Choroid plexus epithelial cell (primary cell): Measurements from ENCODE around the gene NEU4.
A peak's percentile ranks its signal among the peaks of the same experiment; 100 is the strongest.

Experiments used
- DNase-seq: peaks from one replicate; pipeline ENCODE4 v3.0.0-alpha.2; 2010; ENCODE audit warnings: low read depth
- H3K4me3 ChIP-seq: 2 replicates; pipeline ENCODE4 v1.5.1; 2011; ENCODE audit warnings: low read depth, mild to moderate bottlenecking, control low read depth, low read length, moderate library complexity
- TF ChIP-seq, protein P1 (sequence below): conservative IDR thresholded peaks from 2 replicates; pipeline ENCODE4 v1.5.1; 2011; ENCODE audit warnings: low read depth, mild to moderate bottlenecking, control low read depth, inconsistent platforms, low read length, moderate library complexity

Gene NEU4

DNA sequence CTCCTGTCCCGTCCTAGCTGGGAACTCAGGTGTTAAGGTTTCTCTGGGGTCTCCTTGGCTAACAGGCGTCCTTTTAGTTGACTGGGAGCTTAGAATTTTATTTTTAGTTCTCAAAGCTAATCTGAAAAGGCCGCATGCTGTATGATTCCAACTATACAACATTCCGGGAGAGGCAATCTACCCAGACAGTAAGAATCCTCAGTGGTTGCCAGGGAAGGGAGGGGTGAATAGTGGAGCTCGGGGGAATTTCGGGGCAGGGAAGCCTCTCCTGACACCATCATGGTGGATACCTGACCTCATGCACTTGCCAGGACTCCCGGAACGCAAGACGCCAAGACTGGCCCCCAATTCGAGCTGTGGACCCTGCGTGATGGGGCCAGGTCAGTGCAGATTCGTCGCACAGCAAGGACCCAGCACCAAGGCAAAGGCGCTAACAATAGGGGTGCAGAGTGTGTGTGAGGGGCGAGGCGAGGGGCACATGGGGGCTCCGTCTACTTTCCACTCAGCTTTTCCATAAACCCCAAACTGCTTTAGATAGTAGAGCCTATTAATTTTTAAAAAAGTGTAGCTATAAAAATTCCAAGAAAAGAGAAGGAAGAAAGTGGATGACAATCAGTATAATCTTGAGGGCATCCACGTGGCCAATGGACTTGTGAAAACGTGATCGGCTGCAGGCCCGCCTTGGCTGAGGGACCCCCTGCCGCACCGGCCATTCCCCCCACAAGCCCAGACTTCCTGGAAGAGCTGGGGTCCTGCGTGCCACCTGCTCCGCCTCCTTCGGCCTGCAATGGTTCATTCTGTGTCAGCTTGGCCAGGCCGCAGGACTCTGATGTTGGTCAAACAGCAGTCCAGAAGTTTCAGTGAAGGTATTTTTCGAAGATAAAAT, 32.4 kb downstream of the NEU4 start:
- TF ChIP-seq, protein P1, sequence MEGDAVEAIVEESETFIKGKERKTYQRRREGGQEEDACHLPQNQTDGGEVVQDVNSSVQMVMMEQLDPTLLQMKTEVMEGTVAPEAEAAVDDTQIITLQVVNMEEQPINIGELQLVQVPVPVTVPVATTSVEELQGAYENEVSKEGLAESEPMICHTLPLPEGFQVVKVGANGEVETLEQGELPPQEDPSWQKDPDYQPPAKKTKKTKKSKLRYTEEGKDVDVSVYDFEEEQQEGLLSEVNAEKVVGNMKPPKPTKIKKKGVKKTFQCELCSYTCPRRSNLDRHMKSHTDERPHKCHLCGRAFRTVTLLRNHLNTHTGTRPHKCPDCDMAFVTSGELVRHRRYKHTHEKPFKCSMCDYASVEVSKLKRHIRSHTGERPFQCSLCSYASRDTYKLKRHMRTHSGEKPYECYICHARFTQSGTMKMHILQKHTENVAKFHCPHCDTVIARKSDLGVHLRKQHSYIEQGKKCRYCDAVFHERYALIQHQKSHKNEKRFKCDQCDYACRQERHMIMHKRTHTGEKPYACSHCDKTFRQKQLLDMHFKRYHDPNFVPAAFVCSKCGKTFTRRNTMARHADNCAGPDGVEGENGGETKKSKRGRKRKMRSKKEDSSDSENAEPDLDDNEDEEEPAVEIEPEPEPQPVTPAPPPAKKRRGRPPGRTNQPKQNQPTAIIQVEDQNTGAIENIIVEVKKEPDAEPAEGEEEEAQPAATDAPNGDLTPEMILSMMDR = no peak
- DNase-seq = no peak
- H3K4me3 ChIP-seq = no peak overlapping the region

DNA sequence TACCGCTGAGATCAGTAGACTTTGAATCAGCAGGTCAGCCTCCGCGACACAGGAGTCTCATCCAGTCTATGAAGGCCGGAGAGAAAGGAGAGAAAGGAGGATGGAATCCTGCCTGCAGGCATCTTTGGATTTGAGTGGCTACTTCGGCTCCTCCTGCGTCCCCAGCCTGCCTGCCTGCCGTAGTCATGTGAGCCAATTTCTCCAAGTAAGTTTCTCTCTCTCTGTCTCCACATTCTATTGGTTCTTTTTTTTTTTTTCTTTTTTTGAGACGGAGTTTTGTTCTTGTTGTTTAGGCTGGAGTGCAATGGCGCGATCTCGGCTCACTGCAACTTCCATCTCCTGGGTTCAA, 33.0 kb downstream of the NEU4 start:
- H3K4me3 ChIP-seq = no peak overlapping the region
- no peak for DNase-seq
- TF ChIP-seq, protein P1 = no peak

DNA sequence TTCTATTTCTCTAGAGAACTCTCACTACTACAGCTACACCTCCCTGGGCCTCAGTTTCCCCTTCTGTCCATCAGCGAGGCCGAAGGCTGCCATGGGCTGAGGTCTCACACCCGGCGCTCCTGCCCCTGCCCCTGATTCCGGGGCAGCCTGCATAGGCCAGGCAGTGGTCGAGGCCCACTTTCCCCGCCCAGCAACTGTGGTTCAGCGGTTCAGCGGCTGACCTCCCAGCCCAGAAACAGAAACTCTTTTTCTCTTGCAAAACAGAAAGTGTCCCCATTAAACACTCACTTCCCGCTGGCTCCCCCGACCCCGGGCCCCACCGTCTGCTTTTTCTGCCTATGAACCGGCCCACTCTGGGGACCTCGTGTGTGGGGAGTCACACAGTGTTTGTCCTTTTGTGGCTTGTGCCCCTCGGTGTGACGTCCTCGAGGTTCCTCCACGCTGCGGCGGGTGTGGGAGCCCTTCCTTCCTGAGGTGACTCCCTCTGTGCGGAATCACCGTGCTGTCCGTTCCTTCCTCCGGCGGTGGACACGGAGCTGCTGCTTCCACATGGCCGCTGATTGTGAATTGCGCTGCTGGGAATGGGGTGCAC, 33.7 kb downstream of the NEU4 start:
- H3K4me3 ChIP-seq = no peak overlapping the region
- TF ChIP-seq, protein P1 = no peak
- DNase-seq = no peak

DNA sequence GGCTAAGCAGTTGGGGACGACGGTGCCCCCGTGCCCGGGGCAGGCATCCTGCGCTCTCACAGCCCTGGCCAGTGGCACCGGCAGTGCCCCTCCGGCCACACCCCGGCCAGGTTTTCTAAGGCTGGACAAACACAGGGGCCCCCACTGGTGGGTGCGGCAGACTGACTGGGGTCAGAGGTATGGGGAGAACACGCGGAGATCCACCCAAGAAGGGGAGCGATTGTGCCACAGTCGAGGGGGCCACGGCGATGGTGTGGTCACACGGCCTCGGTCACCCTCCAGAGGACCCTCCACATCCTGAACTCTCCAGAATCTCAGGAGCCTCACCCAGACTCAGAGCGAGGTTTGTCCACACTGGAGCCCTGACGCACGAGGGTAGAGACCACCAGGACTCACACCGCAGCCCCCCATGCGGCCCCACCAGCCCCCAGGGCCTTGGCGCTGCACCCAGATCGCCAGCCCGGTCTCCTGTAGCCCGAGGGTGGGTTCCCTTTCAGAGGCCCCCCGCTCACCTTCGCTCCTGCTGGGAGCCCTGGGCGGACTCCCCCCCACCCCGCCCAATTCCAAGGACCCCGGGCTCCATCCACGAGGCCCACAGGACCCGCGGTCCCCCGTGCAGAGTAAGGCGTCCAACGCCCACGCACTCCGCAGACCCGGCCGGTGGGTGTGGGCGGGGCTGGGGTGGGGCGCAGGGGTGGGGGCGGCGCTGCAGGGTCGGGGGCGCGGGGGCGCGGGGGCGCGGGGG, 34.5 kb downstream of the NEU4 start:
- DNase-seq = no peak
- TF ChIP-seq, protein P1 = no peak
- H3K4me3 ChIP-seq = no peak overlapping the region

DNA sequence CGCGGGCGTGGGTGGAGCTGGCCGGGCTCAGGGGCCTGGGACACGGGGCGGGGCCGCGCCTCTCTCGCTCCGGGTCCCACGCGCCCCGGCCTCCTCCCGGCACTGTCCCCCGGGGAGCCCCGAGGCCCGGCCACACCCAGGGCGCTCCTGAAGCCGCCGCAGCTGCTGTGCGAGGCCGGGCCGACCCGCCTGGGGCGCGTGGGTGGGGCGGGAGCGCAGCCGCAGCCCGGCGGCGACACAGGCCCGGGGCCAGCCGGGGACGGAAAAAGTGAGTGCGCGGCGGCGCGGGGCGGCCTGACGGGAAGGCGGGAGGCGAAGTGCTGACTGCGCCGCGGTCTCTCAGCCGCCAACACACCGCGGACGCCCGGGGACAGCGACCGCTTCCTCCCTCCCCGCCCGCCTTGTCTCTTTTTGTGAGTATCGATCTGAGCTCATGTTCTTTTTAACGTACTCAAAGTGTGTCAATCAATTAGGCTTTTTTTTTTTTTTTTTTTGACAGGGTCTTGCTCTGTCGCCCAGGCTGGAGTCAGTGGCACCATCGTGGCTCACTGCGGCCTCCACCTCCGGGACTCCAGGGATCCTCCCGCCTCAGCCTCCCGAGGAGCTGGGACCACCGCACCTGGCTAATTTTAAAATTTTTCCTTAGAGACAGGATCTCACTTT, 35.2 kb downstream of the NEU4 start:
- peak overlapping the region; percentile 44 for H3K4me3 ChIP-seq
- peak; percentile 33 for DNase-seq
- TF ChIP-seq, protein P1 = no peak

- no peak overlapping the region for H3K4me3 ChIP-seq
- TF ChIP-seq, protein P1 = no peak
- no peak for DNase-seq
Measured at GRCh38 chr2:241844831-241845578, 36.0 kb downstream of the NEU4 start.
